ENCODE measurements around the gene MLH1. TPM values are rescaled to one million over a fixed set of nuclear protein-coding genes. Genes with fewer than 3 reads are reported as not detected.
A peak's percentile ranks its signal among the peaks of the same experiment; 100 is the strongest.

MLH1 gene
- total and polyA plus RNA-seq, 11 donors: 26.0 to 58.4 (median 50.3) TPM

DNA sequence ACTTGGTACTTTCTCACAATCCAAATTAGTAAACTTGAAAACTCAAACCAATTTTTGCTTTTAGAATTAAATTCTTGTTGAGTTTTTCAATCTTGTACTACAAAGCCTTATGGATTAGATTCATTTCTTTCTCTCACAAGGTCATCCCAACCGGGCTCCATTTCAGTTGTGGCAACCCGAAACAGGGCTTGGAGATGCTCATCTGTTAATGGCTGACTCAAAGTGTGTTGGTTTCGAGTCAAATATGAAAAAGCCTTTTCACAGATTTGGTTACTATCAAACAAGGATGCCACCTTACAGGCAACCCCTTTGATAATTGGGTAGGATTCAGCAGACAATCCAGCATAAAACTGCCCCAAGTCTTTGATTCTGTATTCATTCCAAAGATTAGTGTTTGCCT is 2.2 kb upstream of the MLH1 start:
- Histone ChIP-seq H3K36me3 (peaks cover 0 to 48% (median 39%) of the 10 kb centered on the region in 9 donors), H3K27ac (peak overlapping the region in 11 of 12 donors; percentile 2 to 99 (median 97)), H3K4me3 (peak overlapping the region; percentile 42 to 83 (median 70)), H3K9me3 (no peaks in the 10 kb centered on the region), H3K27me3 (no peaks in the 10 kb centered on the region), H3K4me1 (peaks cover 4 to 61% (median 53%) of the 10 kb centered on the region in 12 donors)
- no peak for DNase-seq
- TF ChIP-seq POLR2A (IDR thresholded peaks at IDR 0.05) (no peak), CTCF (IDR thresholded peaks at IDR 0.05) (no peak)
- no peak for ATAC-seq
- intact Hi-C loops (cut with DNase I): loop anchor here in 3 of 10 donors (5.0 to 10.0 kb wide), 4 partner anchors 61 to 224 kb away; no protein-coding TSS in a partner anchor
- 48 to 54% (median 53%) methylated on average over 3 of the region's 3 CpGs for WGBS, 4 donors

GRCh38 chr3:36991923-36992805 is 1.2 kb upstream of the MLH1 start:
- intact Hi-C loops (cut with DNase I): loop anchor here in 3 of 10 donors (5.0 to 10.0 kb wide), 4 partner anchors 60 to 223 kb away; no protein-coding TSS in a partner anchor
- H3K9me3 ChIP-seq: no peaks in the 10 kb centered on the region
- ATAC-seq: peak in 1 of 4 donors; percentile 2
- H3K36me3 ChIP-seq: peaks cover 0 to 48% (median 39%) of the 10 kb centered on the region in 9 donors
- peak overlapping the region; percentile 74 to 99 (median 98) for H3K27ac ChIP-seq
- TF ChIP-seq CTCF (IDR thresholded peaks at IDR 0.05): no peak
- TF ChIP-seq POLR2A (IDR thresholded peaks at IDR 0.05): no peak
- no peaks in the 10 kb centered on the region for H3K27me3 ChIP-seq
- DNase-seq: no peak
- 7 to 18% (median 11%) methylated on average over 16 to 24 of the region's 24 CpGs for WGBS, 4 donors
- H3K4me3 ChIP-seq: peak overlapping the region; percentile 42 to 83 (median 70)
- H3K4me1 ChIP-seq: peaks cover 7 to 70% (median 59%) of the 10 kb centered on the region in 12 donors

GRCh38 chr3:36992806-36993325 is 452 bp upstream of the MLH1 start, which contains the start of gene EPM2AIP1:
TSS of gene EPM2AIP1 (minus strand) at chr3:36993131. CDS start at chr3:36993077, 54 bp downstream.
- TF ChIP-seq POLR2A (IDR thresholded peaks at IDR 0.05) (peak; percentile 90 to 97), CTCF (IDR thresholded peaks at IDR 0.05) (peak in 9 of 12 donors; percentile 16 to 57 (median 30))
- ATAC-seq (peak; percentile 94 to 96 (median 94)), DNase-seq (peak; percentile 95 to 100 (median 99))
- Histone ChIP-seq H3K27ac (peak within 1 kb of the TSS; percentile 93 to 99 (median 98)), H3K36me3 (peaks cover 0 to 48% (median 40%) of the 10 kb centered on the region in 9 donors), H3K27me3 (no peaks in the 10 kb centered on the region), H3K9me3 (no peaks in the 10 kb centered on the region), H3K4me1 (peaks cover 7 to 72% (median 56%) of the 10 kb centered on the region in 12 donors), H3K4me3 (peak within 1 kb of the TSS; percentile 57 to 83 (median 70))
- intact Hi-C loops (cut with DNase I): loop anchor here in 4 of 10 donors (1.0 to 10.0 kb wide), 5 partner anchors 59 to 222 kb away; no protein-coding TSS in a partner anchor
- 0 to 1% (median 0%) methylated on average over 17 to 48 of the region's 48 CpGs for WGBS, 4 donors

Data from heart left ventricle (tissue), 16 donors.